A549 (cell line): ENCODE results near the gene SMARCA4. TPM values are rescaled to one million over a fixed set of nuclear protein-coding genes. Genes with fewer than 3 reads are reported as not detected.

ENCODE experiments used
- ATAC-seq, 2 experiments: fragments of 200-7000 bp in 1 of 2; fragments of >200 bp in 1 of 2; cut with Nextera tagmentation in 1 of 2; cut with Tn5 transposase in 1 of 2; 3 replicates each; pipeline versions ENCODE4 v1.8.0 to v1.9.1; 2018 to 2020; ENCODE audit warnings: mild to moderate bottlenecking in 1 of 2, moderate library complexity in 1 of 2
- CTCF ChIA-PET: fragments of 300-600 bp; sonication (Branson Sonifier 250); formaldehyde crosslinking; extraction: SDS; loops from one replicate; lab custom pipeline; 2021; ENCODE audit warnings: antibody characterized with exemption, inconsistent platforms; lab: Yijun Ruan, JAX
- POLR2A ChIA-PET: fragments of 350-600 bp; formaldehyde crosslinking; extraction: SDS; loops from one replicate; lab custom pipeline; 2021; ENCODE audit warnings: antibody characterized with exemption, inconsistent platforms; lab: Yijun Ruan, JAX
- DNase-seq, 2 experiments: peaks; one replicate each; pipeline versions ENCODE4 v3.0.0 to v3.0.0-alpha.2; 2011 to 2016; ENCODE audit warnings: low read depth in 1 of 2, low spot score in 1 of 2
- FAIRE-seq: peaks from 2 replicates; lab custom pipeline; 2011; peaks lifted over from hg19 to GRCh38; lab: Jason Lieb, UNC
- H3K27ac ChIP-seq, 2 experiments: fragments of >200 bp; sonication (Bioruptor Twin); formaldehyde crosslinking; 3 replicates each; pipeline ENCODE4 v1.5.1; 2016 to 2017
- H3K4me1 ChIP-seq: fragments of >200 bp; sonication (Bioruptor Twin); formaldehyde crosslinking; 3 replicates; pipeline ENCODE4 v1.6.1; 2016
- H3K4me2 ChIP-seq: fragments of >200 bp; sonication (Bioruptor Twin); formaldehyde crosslinking; 3 replicates; pipeline ENCODE4 v1.6.1; 2016
- H3K4me3 ChIP-seq: fragments of >200 bp; sonication (Bioruptor Twin); formaldehyde crosslinking; 3 replicates; pipeline ENCODE4 v1.5.1; 2016
- H3K9me3 ChIP-seq: fragments of >200 bp; sonication (Bioruptor Twin); formaldehyde crosslinking; 3 replicates; pipeline ENCODE4 v1.6.1; 2016
- CHD2 ChIP-seq: fragments of 150-350 bp; IDR thresholded peaks from 2 replicates; pipeline ENCODE4 v1.6.1; 2014; ENCODE audit warnings: low read length; ENCODE audit not compliant: partially characterized antibody
- FOSL2 ChIP-seq, 2 experiments: fragments of 450-650 bp in 1 of 2; fragments of >200 bp in 1 of 2; sonication (Bioruptor Twin) in 1 of 2; formaldehyde crosslinking; IDR thresholded peaks; 2 replicates each; pipeline versions ENCODE4 v1.5.0 to v1.6.1; 2016 to 2020; ENCODE audit warnings: mild to moderate bottlenecking in 1 of 2, moderate library complexity in 1 of 2
- HOXA7 ChIP-seq: fragments of 250-450 bp; sonication (Bioruptor Pico); IDR thresholded peaks from 2 replicates; pipeline ENCODE4 v1.5.0; 2020; ENCODE audit warnings: mild to moderate bottlenecking, moderate library complexity
- HOXB13 ChIP-seq: fragments of 250-450 bp; sonication (Bioruptor Pico); IDR thresholded peaks from 2 replicates; pipeline ENCODE4 v1.5.0; 2020; ENCODE audit warnings: low read depth, mild to moderate bottlenecking, moderate library complexity
- JUNB ChIP-seq: fragments of >200 bp; sonication (Bioruptor Twin); formaldehyde crosslinking; IDR thresholded peaks from 2 replicates; pipeline ENCODE4 v1.6.1; 2016
- KDM5A ChIP-seq: fragments of 200-600 bp; sonication (generic); IDR thresholded peaks from 2 replicates; pipeline ENCODE4 v1.6.1; 2016; ENCODE audit warnings: antibody characterized with exemption, mild to moderate bottlenecking
- MYC ChIP-seq: IDR thresholded peaks from 2 replicates; pipeline ENCODE4 v1.6.1; 2012; ENCODE audit warnings: mild to moderate bottlenecking, inconsistent platforms, low read length, improper control_type of control experiment, borderline replicate concordance
- PBX3 ChIP-seq: IDR thresholded peaks from 2 replicates; pipeline ENCODE4 v1.6.1; 2012
- RAD21 ChIP-seq, 2 experiments: fragments of >200 bp in 1 of 2; sonication (Bioruptor Twin) in 1 of 2; formaldehyde crosslinking in 1 of 2; IDR thresholded peaks in 1 of 2; conservative IDR thresholded peaks in 1 of 2; 2 replicates in 1 of 2; 3 replicates in 1 of 2; pipeline ENCODE4 v1.6.1; 2012 to 2018; ENCODE audit warnings: inconsistent platforms in 1 of 2
- RARB ChIP-seq: fragments of 250-450 bp; sonication (Bioruptor Pico); IDR thresholded peaks from 2 replicates; pipeline ENCODE4 v1.8.0; 2021; ENCODE audit warnings: mild to moderate bottlenecking, moderate library complexity
- RNF2 ChIP-seq: fragments of 200-600 bp; sonication (generic); IDR thresholded peaks from 2 replicates; pipeline ENCODE4 v1.6.1; 2016; ENCODE audit warnings: low read depth, mild to moderate bottlenecking, antibody characterized with exemption, moderate library complexity, borderline replicate concordance
- SMC3 ChIP-seq: fragments of >200 bp; sonication (Bioruptor Twin); formaldehyde crosslinking; IDR thresholded peaks from 3 replicates; pipeline ENCODE4 v1.6.1; 2018; ENCODE audit warnings: inconsistent platforms
- TP53 ChIP-seq: fragments of 250-450 bp; sonication (Bioruptor Pico); IDR thresholded peaks from 2 replicates; pipeline ENCODE4 v1.5.0; 2021; ENCODE audit warnings: mild to moderate bottlenecking, moderate library complexity
- USF2 ChIP-seq: fragments of 450-650 bp; IDR thresholded peaks from 2 replicates; pipeline ENCODE4 v1.6.1; 2014; ENCODE audit warnings: antibody characterized with exemption
- ZC3H11A ChIP-seq: fragments of 450-650 bp; IDR thresholded peaks from 2 replicates; pipeline ENCODE4 v1.6.1; 2014; ENCODE audit warnings: antibody characterized with exemption, mild to moderate bottlenecking
- ZSCAN20 ChIP-seq: fragments of 250-450 bp; sonication (Bioruptor Pico); IDR thresholded peaks from 2 replicates; pipeline ENCODE4 v1.8.0; 2022; ENCODE audit warnings: mild to moderate bottlenecking, moderate library complexity
- WGBS: methylation state at CpG from one replicate; pipeline ENCODE4 v1.1.6; 2017; ENCODE audit errors: missing lambda C conversion rate; 5-methylcytosine and 5-hydroxymethylcytosine counted together
- polyA plus RNA-seq, 4 experiments: library from polyadenylated mRNA; depleted of rRNA in 3 of 4; stranded (reverse); fragments of >200 nt; fragmentation: RNase III in 1 of 4; extraction: RNeasy Plus Mini Kit Qiagen cat#74134 plus additional on column Dnase treatment in 1 of 4; gene quantifications; 2 replicates in 3 of 4; 3 replicates in 1 of 4; pipeline ENCODE4 v1.2.3, GENCODE V29; 2011 to 2017
- TF ChIP-seq, protein P1 (sequence below): fragments of 200-600 bp; sonication (generic); IDR thresholded peaks from 2 replicates; pipeline ENCODE4 v1.6.1; 2016; ENCODE audit warnings: antibody characterized with exemption, mild to moderate bottlenecking, moderate library complexity
- TF ChIP-seq, protein P2 (sequence below): fragments of 250-450 bp; sonication (Bioruptor Pico); IDR thresholded peaks from 2 replicates; pipeline ENCODE4 v1.5.0; 2021; ENCODE audit warnings: mild to moderate bottlenecking, moderate library complexity, borderline replicate concordance
- TF ChIP-seq, protein P3 (sequence below): fragments of 150-350 bp; IDR thresholded peaks from 2 replicates; pipeline ENCODE4 v1.6.1; 2014; ENCODE audit warnings: low read depth, mild to moderate bottlenecking, low read length
- TF ChIP-seq, protein P4 (sequence below): fragments of 250-450 bp; sonication (Bioruptor Pico); IDR thresholded peaks from 2 replicates; pipeline ENCODE4 v1.5.0; 2020; ENCODE audit warnings: low read depth, mild to moderate bottlenecking, moderate library complexity

SMARCA4 gene
- polyA plus RNA-seq, 2 of the 4 experiments (the other 2 are of a cell fraction), result 8.1 to 11.9 TPM

- FAIRE-seq, result no peak
These were observed 89.7 kb downstream of the SMARCA4 start for GRCh38 chr19:11050323-11051114.

More at GRCh38 chr19:11050323-11051114, 89.7 kb downstream of the SMARCA4 start:
- no peak overlapping the region for H3K4me2 ChIP-seq
- H3K4me1 ChIP-seq, result peaks cover 14% of the 10 kb centered on the region; the same call in 2 of the 3 replicates
- 92% methylated on average over 3 of the region's 9 CpGs for WGBS
- H3K9me3 ChIP-seq, result no peaks in the 10 kb centered on the region
- DNase-seq (no peak), ATAC-seq (no peak)
- H3K4me3 ChIP-seq, result no peak overlapping the region
- ChIA-PET CTCF (interaction anchor here (1.0 to 1.2 kb wide), 2 partner anchors 12 to 15 kb away, joined by 3 read pairs; no protein-coding TSS in a partner anchor), POLR2A (no interaction called here)
- no peak overlapping the region for H3K27ac ChIP-seq
- no peak for TF ChIP-seq HOXB13 (CRISPR knock-in tag)
- TF ChIP-seq PBX3, result no peak
- no peak for TF ChIP-seq TP53 (CRISPR knock-in tag)
- TF ChIP-seq RNF2, result no peak
- TF ChIP-seq RARB (CRISPR knock-in tag), result no peak
- no peak for TF ChIP-seq CHD2
- TF ChIP-seq, protein P1, sequence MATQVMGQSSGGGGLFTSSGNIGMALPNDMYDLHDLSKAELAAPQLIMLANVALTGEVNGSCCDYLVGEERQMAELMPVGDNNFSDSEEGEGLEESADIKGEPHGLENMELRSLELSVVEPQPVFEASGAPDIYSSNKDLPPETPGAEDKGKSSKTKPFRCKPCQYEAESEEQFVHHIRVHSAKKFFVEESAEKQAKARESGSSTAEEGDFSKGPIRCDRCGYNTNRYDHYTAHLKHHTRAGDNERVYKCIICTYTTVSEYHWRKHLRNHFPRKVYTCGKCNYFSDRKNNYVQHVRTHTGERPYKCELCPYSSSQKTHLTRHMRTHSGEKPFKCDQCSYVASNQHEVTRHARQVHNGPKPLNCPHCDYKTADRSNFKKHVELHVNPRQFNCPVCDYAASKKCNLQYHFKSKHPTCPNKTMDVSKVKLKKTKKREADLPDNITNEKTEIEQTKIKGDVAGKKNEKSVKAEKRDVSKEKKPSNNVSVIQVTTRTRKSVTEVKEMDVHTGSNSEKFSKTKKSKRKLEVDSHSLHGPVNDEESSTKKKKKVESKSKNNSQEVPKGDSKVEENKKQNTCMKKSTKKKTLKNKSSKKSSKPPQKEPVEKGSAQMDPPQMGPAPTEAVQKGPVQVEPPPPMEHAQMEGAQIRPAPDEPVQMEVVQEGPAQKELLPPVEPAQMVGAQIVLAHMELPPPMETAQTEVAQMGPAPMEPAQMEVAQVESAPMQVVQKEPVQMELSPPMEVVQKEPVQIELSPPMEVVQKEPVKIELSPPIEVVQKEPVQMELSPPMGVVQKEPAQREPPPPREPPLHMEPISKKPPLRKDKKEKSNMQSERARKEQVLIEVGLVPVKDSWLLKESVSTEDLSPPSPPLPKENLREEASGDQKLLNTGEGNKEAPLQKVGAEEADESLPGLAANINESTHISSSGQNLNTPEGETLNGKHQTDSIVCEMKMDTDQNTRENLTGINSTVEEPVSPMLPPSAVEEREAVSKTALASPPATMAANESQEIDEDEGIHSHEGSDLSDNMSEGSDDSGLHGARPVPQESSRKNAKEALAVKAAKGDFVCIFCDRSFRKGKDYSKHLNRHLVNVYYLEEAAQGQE, result no peak
- TF ChIP-seq, protein P2, sequence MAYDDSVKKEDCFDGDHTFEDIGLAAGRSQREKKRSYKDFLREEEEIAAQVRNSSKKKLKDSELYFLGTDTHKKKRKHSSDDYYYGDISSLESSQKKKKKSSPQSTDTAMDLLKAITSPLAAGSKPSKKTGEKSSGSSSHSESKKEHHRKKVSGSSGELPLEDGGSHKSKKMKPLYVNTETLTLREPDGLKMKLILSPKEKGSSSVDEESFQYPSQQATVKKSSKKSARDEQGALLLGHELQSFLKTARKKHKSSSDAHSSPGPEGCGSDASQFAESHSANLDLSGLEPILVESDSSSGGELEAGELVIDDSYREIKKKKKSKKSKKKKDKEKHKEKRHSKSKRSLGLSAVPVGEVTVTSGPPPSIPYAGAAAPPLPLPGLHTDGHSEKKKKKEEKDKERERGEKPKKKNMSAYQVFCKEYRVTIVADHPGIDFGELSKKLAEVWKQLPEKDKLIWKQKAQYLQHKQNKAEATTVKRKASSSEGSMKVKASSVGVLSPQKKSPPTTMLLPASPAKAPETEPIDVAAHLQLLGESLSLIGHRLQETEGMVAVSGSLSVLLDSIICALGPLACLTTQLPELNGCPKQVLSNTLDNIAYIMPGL, result no peak
- TF ChIP-seq USF2, result no peak
- TF ChIP-seq SMC3, result no peak
- no peak for TF ChIP-seq HOXA7 (CRISPR knock-in tag)
- no peak for TF ChIP-seq MYC
- no peak for TF ChIP-seq JUNB
- no peak for TF ChIP-seq FOSL2 (IDR thresholded peaks at IDR 0.05)
- TF ChIP-seq FOSL2 (CRISPR knock-in tag; IDR thresholded peaks at IDR 0.05), result no peak
- TF ChIP-seq RAD21 (conservative IDR thresholded peaks at IDR 0.05 in 1 of 2, IDR thresholded peaks at IDR 0.05 in 1 of 2), result no peak
- no peak for TF ChIP-seq ZC3H11A
- no peak for TF ChIP-seq ZSCAN20 (CRISPR knock-in tag)
- TF ChIP-seq, protein P3, sequence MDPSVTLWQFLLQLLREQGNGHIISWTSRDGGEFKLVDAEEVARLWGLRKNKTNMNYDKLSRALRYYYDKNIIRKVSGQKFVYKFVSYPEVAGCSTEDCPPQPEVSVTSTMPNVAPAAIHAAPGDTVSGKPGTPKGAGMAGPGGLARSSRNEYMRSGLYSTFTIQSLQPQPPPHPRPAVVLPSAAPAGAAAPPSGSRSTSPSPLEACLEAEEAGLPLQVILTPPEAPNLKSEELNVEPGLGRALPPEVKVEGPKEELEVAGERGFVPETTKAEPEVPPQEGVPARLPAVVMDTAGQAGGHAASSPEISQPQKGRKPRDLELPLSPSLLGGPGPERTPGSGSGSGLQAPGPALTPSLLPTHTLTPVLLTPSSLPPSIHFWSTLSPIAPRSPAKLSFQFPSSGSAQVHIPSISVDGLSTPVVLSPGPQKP, result no peak
- TF ChIP-seq, protein P4, sequence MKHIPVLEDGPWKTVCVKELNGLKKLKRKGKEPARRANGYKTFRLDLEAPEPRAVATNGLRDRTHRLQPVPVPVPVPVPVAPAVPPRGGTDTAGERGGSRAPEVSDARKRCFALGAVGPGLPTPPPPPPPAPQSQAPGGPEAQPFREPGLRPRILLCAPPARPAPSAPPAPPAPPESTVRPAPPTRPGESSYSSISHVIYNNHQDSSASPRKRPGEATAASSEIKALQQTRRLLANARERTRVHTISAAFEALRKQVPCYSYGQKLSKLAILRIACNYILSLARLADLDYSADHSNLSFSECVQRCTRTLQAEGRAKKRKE (CRISPR knock-in tag), result no peak
- no peak for TF ChIP-seq KDM5A
